Adrenal gland (tissue), 12 donors: Measurements from ENCODE around the gene GPI. TPM values are rescaled to one million over a fixed set of nuclear protein-coding genes. Genes with fewer than 3 reads are reported as not detected.
A peak's percentile ranks its signal among the peaks of the same experiment; 100 is the strongest.

Source experiments
- DNase-seq, 7 donors: peaks; one replicate each; pipeline ENCODE4 v3.0.0-alpha.2; 2019 to 2020
- H3K27ac ChIP-seq, 5 donors: fragments of 200-600 bp; sonication (generic) in 4 of 5; 1 replicate in 3 of 5; 2 replicates in 2 of 5; pipeline versions ENCODE4 v1.5.1 to v1.8.0; 2016 to 2020; ENCODE audit warnings: mild to moderate bottlenecking in 1 of 5
- H3K27me3 ChIP-seq: fragments of 200-600 bp; 2 replicates; pipeline ENCODE4 v1.8.0; 2021
- H3K36me3 ChIP-seq, 2 donors: fragments of 200-600 bp; replicated peaks in 1 of 2; 1 replicate in 1 of 2; 2 replicates in 1 of 2; pipeline versions ENCODE4 v1.5.1 to v1.8.0; 2018 to 2022
- H3K4me1 ChIP-seq, 2 donors: fragments of 200-600 bp; replicated peaks in 1 of 2; 1 replicate in 1 of 2; 2 replicates in 1 of 2; pipeline versions ENCODE4 v1.5.1 to v1.8.0; 2018 to 2021
- H3K4me3 ChIP-seq, 4 donors: fragments of 200-600 bp; sonication (generic) in 3 of 4; one replicate each; pipeline ENCODE4 v1.5.1; 2016 to 2018
- H3K9me3 ChIP-seq, 3 donors: fragments of 200-600 bp; sonication (generic) in 1 of 3; replicated peaks in 1 of 3; 1 replicate in 2 of 3; 2 replicates in 1 of 3; pipeline versions ENCODE4 v1.5.1 to v1.8.0; 2016 to 2021
- CTCF ChIP-seq, 6 experiments: fragments of 450-650 bp in 4 of 6; fragments of 200-600 bp in 2 of 6; sonication (generic) in 1 of 6; IDR thresholded peaks; 1 replicate in 5 of 6; 2 replicates in 1 of 6; pipeline versions ENCODE4 v1.5.1 to v1.8.0; 2016 to 2021; ENCODE audit warnings: antibody characterized with exemption in 6 of 6, mild to moderate bottlenecking in 2 of 6, moderate library complexity in 1 of 6
- POLR2A ChIP-seq, 2 donors: fragments of 450-650 bp; IDR thresholded peaks; one replicate each; pipeline ENCODE4 v1.6.1; 2017; ENCODE audit warnings: antibody characterized with exemption in 2 of 2, mild to moderate bottlenecking in 2 of 2, moderate library complexity in 1 of 2
- WGBS, 4 donors: extraction: QIAGEN DNeasy Blood & Tissue Kit in 2 of 4; methylation state at CpG; one replicate each; pipeline versions ENCODE4 v1.1.5 to v1.1.7; 2013 to 2017; 5-methylcytosine and 5-hydroxymethylcytosine counted together
- intact Hi-C, 2 donors: fragments of 100-400 bp; cut with DNase I; formaldehyde crosslinking; loops; one replicate each; pipeline versions ENCODE4 v1.14.1 to v1.15.0; 2022 to 2023
- polyA plus RNA-seq, 3 donors: library from polyadenylated mRNA; stranded (reverse); fragments of 200-250 nt in 2 of 3; fragments of 350-450 nt in 1 of 3; fragmentation: Illumina TruSeq in 1 of 3; extraction: RNeasy Lipid Tissue Mini Kit (QIAGEN cat#74804) in 1 of 3; gene quantifications; one replicate each; pipeline ENCODE4 v1.2.3, GENCODE V29; 2013 to 2014
- total RNA-seq, 9 donors: library from RNA; depleted of rRNA in 4 of 9; stranded (reverse); fragments of >200 nt in 4 of 9; fragments of 120-200 nt in 1 of 9; fragmentation: NEBNext Ultra II Directional in 1 of 9; extraction: Animal tissue kit (Norgen Biotek cat#: 25700) in 1 of 9; gene quantifications; one replicate each; pipeline versions ENCODE4 v1.1.0 to v1.2.4, GENCODE V29; 2013 to 2023
- donor health status: healthy with polysubstance abuse.
- donor health status: Bipolar disorder and iron deficiency.
- donor health status: DM: yes; HTN: yes; CAD: no.
- donor health status: DM: no; HTN: no; CAD: no.
- donor health status: DM: no; HTN: no; CAD: no.
- donor health status: DM: yes; HTN: yes; CAD: no.

The GPI gene
- total and polyA plus RNA-seq, 12 donors: 81.7 to 680 (median 443) TPM

DNA sequence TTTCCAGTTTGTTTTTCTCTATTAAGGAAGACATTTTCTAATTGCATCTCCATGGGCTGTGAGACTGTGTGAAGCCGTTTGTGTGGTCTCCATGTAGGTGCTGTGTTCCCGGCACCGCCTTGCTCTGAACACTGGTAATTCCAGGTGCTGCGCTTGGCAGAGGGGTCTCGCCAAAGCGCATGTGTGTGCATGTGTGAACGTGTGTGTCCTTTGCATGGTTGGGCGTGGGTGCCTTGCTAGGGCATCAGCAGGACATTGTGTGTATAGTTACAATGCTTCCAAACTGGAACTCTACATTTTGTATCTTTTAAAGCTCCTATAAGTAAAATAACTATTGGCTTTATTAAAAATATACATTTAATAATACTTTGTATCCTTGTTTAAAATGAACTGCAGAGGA lies 9.8 kb upstream of the GPI start:
- Histone ChIP-seq H3K27ac (no peak overlapping the region), H3K9me3 (no peaks in the 10 kb centered on the region), H3K4me1 (peaks cover 8 to 14% of the 10 kb centered on the region in 2 donors), H3K27me3 (no peaks in the 10 kb centered on the region), H3K36me3 (peaks cover 0 to 29% of the 10 kb centered on the region in 2 donors), H3K4me3 (no peak overlapping the region)
- TF ChIP-seq POLR2A (IDR thresholded peaks at IDR 0.05) (no peak), CTCF (IDR thresholded peaks at IDR 0.05) (no peak)
- intact Hi-C loops: no loop called here
- DNase-seq: no peak
- WGBS, 4 donors: 93 to 97% (median 94%) methylated on average over 8 of the region's 8 CpGs

GRCh38 chr19:34356875-34357274 lies 8.1 kb upstream of the GPI start:
- Histone ChIP-seq H3K27me3 (no peaks in the 10 kb centered on the region), H3K9me3 (no peaks in the 10 kb centered on the region), H3K36me3 (peaks cover 0 to 19% of the 10 kb centered on the region in 2 donors), H3K4me3 (no peak overlapping the region), H3K4me1 (peaks cover 8 to 14% of the 10 kb centered on the region in 2 donors), H3K27ac (no peak overlapping the region)
- DNase-seq: no peak
- no peak for TF ChIP-seq CTCF (IDR thresholded peaks at IDR 0.05)
- TF ChIP-seq POLR2A (IDR thresholded peaks at IDR 0.05): no peak
- WGBS, 4 donors: 73 to 96% (median 92%) methylated on average over 2 to 4 of the region's 4 CpGs
- intact Hi-C loops: no loop called here

- no peaks in the 10 kb centered on the region for H3K9me3 ChIP-seq
- peaks cover 0 to 16% of the 10 kb centered on the region in 2 donors for H3K36me3 ChIP-seq
- TF ChIP-seq POLR2A (IDR thresholded peaks at IDR 0.05) (no peak), CTCF (IDR thresholded peaks at IDR 0.05) (no peak)
- WGBS, 4 donors: 75 to 97% (median 87%) methylated on average over 3 to 4 of the region's 4 CpGs
- intact Hi-C loops: no loop called here
- H3K4me3 ChIP-seq: no peak overlapping the region
- peak overlapping the region in 1 of 5 donors; percentile 92 for H3K27ac ChIP-seq
- DNase-seq: no peak
- H3K4me1 ChIP-seq: peaks cover 8 to 14% of the 10 kb centered on the region in 2 donors
- H3K27me3 ChIP-seq: no peaks in the 10 kb centered on the region
Observed at GRCh38 chr19:34357431-34357830, 7.6 kb upstream of the GPI start.

DNA sequence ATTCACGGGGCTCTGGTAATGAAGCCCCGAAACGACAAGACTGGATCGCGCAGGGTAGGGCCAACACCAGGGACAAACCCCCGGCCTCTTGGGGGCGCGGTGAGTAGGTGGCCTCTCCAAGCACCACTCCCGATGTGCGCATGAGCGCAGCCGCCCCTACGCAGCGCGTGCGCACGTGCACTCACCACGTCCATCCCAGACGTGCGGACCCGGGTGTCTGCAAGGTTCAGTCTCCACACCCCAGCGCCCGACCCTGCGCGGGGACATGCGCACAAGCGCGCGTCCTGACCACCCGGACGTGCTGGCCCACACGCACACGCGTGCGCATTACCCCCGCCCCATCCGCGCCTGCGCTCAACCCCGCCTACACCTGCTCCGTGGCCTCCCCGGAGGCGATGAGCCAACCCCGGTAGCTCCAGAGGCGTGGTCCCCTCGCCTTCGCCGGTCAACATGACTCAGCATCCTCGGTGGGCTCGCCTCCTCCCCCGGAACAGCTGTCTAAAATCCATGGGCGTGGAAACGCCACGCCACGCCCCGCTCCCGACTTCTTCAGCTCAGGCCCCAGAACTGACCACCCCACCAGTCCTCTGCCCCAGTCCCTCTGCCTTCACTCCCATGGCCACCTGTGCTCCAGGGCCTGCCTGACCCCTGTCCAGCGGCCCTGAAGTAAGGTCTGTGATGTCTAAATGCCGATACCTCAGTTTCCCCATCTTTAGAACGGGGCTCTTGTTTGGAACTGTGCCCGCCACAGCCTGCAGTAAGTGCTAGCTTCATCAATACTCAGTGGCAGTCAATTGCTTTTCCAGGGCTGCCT lies 5.6 kb upstream of the GPI start:
- DNase-seq: peak; percentile 97 to 98 (median 97)
- no peaks in the 10 kb centered on the region for H3K36me3 ChIP-seq
- H3K9me3 ChIP-seq: no peaks in the 10 kb centered on the region
- peak; percentile 11 to 55 (median 42) for TF ChIP-seq CTCF (IDR thresholded peaks at IDR 0.05)
- peak; percentile 47 to 79 for TF ChIP-seq POLR2A (IDR thresholded peaks at IDR 0.05)
- peak overlapping the region in 2 of 4 donors; percentile 15 to 44 for H3K4me3 ChIP-seq
- H3K27ac ChIP-seq: peak overlapping the region; percentile 67 to 92 (median 80)
- no peaks in the 10 kb centered on the region for H3K27me3 ChIP-seq
- WGBS, 4 donors: 3 to 12% (median 5%) methylated on average over 17 to 61 of the region's 61 CpGs
- intact Hi-C loops: no loop called here
- H3K4me1 ChIP-seq: peaks cover 8 to 14% of the 10 kb centered on the region in 2 donors
